Left colon (tissue), 2 donors: Measurements from ENCODE around the gene MZB1. TPM values are rescaled to one million over a fixed set of nuclear protein-coding genes. Genes with fewer than 3 reads are reported as not detected.

Experiments
- ATAC-seq: fragments of 200-7000 bp; cut with Tn5 transposase; one replicate; pipeline ENCODE4 v1.9.1; 2020; ENCODE audit warnings: mild to moderate bottlenecking, moderate library complexity
- DNase-seq, 2 donors: peaks; one replicate each; pipeline ENCODE4 v3.0.0-alpha.2; 2020
- intact Hi-C, 2 donors: fragments of 100-400 bp; cut with DNase I in 1 of 2; cut with micrococcal nuclease in 1 of 2; formaldehyde crosslinking; loops; one replicate each; pipeline versions ENCODE4 v1.11.2 to v1.14.0; 2022; cut with DNase I, micrococcal nuclease
- long read RNA-seq: library from polyadenylated mRNA; unstranded; transcript quantifications from one replicate; pipeline ENCODE4 v2.0.0, GENCODE V29; 2021
- total RNA-seq, 2 donors: library from RNA; stranded (reverse); fragmentation: NEBNext Ultra II Directional; extraction: Animal tissue kit (Norgen Biotek cat#: 25700); gene quantifications; one replicate each; pipeline ENCODE4 v1.2.1, GENCODE V29; 2021
- donor health status: DM: no; HTN: no; CAD: no.
- donor health status: DM: yes; HTN: yes; CAD: no.

The MZB1 gene
- total RNA-seq = 10 to 100 TPM in 1 of 2 donors, 1 to 10 TPM in 1; 6.0 to 36.9 TPM
- long read RNA-seq, partial matches to known transcripts = 0 of 2 reads
- long read RNA-seq, other reads (novel, unspliced or antisense) = 0 of 2 reads

GRCh38 chr5:139389701-139390638 lies at the start of gene MZB1:
MZB1 (minus strand) TSS chr5:139389913; CDS start chr5:139389856, 57 bp downstream.
- intact Hi-C loops = no loop called here
- DNase-seq = peak in 1 of 2 donors; percentile 68
- no peak for ATAC-seq

- peak; percentile 92 to 96 for DNase-seq
- peak; percentile 98 for ATAC-seq
- intact Hi-C loops = no loop called here
Observed at GRCh38 chr5:139439013-139439903, 49.5 kb upstream of the MZB1 start, which contains the start of gene DNAJC18. DNAJC18 (minus strand) TSS chr5:139439525; CDS start chr5:139439445, 80 bp downstream.

- intact Hi-C loops = no loop called here
- DNase-seq (no peak), ATAC-seq (no peak)
Observed at GRCh38 chr5:139438707-139439012, 48.9 kb upstream of the MZB1 start.

GRCh38 chr5:139435676-139436075 lies 46.0 kb upstream of the MZB1 start:
- intact Hi-C loops = no loop called here
- DNase-seq = no peak
- no peak for ATAC-seq

- intact Hi-C loops = no loop called here
- DNase-seq (no peak), ATAC-seq (no peak)
Observed at GRCh38 chr5:139431706-139432105, 42.0 kb upstream of the MZB1 start.

GRCh38 chr5:139430015-139430414 lies 40.3 kb upstream of the MZB1 start:
- intact Hi-C loops = no loop called here
- DNase-seq (no peak), ATAC-seq (no peak)

GRCh38 chr5:139426203-139426885 lies 36.6 kb upstream of the MZB1 start:
- ATAC-seq (no peak), DNase-seq (no peak)
- intact Hi-C loops = no loop called here

GRCh38 chr5:139425497-139425896 lies 35.8 kb upstream of the MZB1 start:
- intact Hi-C loops = no loop called here
- no peak for DNase-seq
- ATAC-seq = no peak

- DNase-seq = no peak
- intact Hi-C loops = loop anchor here in 1 of 2 donors (5.0 kb wide), 1 partner anchor 90 kb away; no protein-coding TSS in a partner anchor
- peak; percentile 40 for ATAC-seq
Observed at GRCh38 chr5:139422307-139422893, 32.7 kb upstream of the MZB1 start.

- intact Hi-C loops = loop anchor here in 1 of 2 donors (5.0 kb wide), 1 partner anchor 93 kb away; no protein-coding TSS in a partner anchor
- ATAC-seq = peak; percentile 73
- DNase-seq = no peak
Observed at GRCh38 chr5:139419226-139420192, 29.8 kb upstream of the MZB1 start.

- peak; percentile 44 for ATAC-seq
- intact Hi-C loops = no loop called here
- DNase-seq = no peak
Observed at GRCh38 chr5:139418793-139419192, 29.1 kb upstream of the MZB1 start.

GRCh38 chr5:139417214-139417613 lies 27.5 kb upstream of the MZB1 start:
- DNase-seq (no peak), ATAC-seq (no peak)
- intact Hi-C loops = no loop called here

- intact Hi-C loops = no loop called here
- peak; percentile 69 for ATAC-seq
- DNase-seq = peak; percentile 53 to 57
Observed at GRCh38 chr5:139416651-139417050, 26.9 kb upstream of the MZB1 start.

- ATAC-seq (no peak), DNase-seq (no peak)
- intact Hi-C loops = no loop called here
Observed at GRCh38 chr5:139415869-139416268, 26.2 kb upstream of the MZB1 start.

GRCh38 chr5:139415221-139415861 lies 25.6 kb upstream of the MZB1 start:
- ATAC-seq (no peak), DNase-seq (no peak)
- intact Hi-C loops = no loop called here

- DNase-seq = no peak
- intact Hi-C loops = no loop called here
- ATAC-seq = no peak
Observed at GRCh38 chr5:139414581-139415130, 24.9 kb upstream of the MZB1 start.

- no peak for DNase-seq
- intact Hi-C loops = no loop called here
- no peak for ATAC-seq
Observed at GRCh38 chr5:139413963-139414362, 24.2 kb upstream of the MZB1 start.
